ENCODE data around the gene TTC27. TPM values are rescaled to one million over a fixed set of nuclear protein-coding genes. Genes with fewer than 3 reads are reported as not detected.

TTC27 gene
- total RNA-seq, 2 experiments from 2014 or later: 25.3 to 27.7 TPM

- no peak overlapping the region for H3K27ac ChIP-seq (ENCODE audit: low read depth, low read length, poor library complexity, severe bottlenecking)
- no peaks in the 10 kb centered on the region for H3K79me2 ChIP-seq (ENCODE audit: insufficient read depth, low read depth, low read length)
- H3K9me3 ChIP-seq (ENCODE audit: low read length): no peaks in the 10 kb centered on the region
- POLR2A ChIA-PET: interaction anchor here (0.7 kb wide), 1 partner anchor 115 kb away, joined by 5 read pairs; no protein-coding TSS in a partner anchor
- no peak overlapping the region for H3K4me2 ChIP-seq (ENCODE audit: low read length)
- H4K20me1 ChIP-seq (ENCODE audit: insufficient read depth, low read length): no peaks in the 10 kb centered on the region
- no TSS peak for BruUV-seq (replicated peaks)
- H3K4me1 ChIP-seq (ENCODE audit: insufficient read depth, low read length, poor library complexity, severe bottlenecking): no peaks in the 10 kb centered on the region
- H3K4me3 ChIP-seq (ENCODE audit: low read depth, low read length, poor library complexity, severe bottlenecking): no peak overlapping the region
- CTCF ChIA-PET (ENCODE audit: unreplicated experiment): no interaction called here
- intact Hi-C loops (cut with micrococcal nuclease; ENCODE audit: unreplicated experiment): no loop called here
- H3K9me2 ChIP-seq (ENCODE audit: insufficient read depth, low read length): no peaks in the 10 kb centered on the region
- TF ChIP-seq, protein P1, sequence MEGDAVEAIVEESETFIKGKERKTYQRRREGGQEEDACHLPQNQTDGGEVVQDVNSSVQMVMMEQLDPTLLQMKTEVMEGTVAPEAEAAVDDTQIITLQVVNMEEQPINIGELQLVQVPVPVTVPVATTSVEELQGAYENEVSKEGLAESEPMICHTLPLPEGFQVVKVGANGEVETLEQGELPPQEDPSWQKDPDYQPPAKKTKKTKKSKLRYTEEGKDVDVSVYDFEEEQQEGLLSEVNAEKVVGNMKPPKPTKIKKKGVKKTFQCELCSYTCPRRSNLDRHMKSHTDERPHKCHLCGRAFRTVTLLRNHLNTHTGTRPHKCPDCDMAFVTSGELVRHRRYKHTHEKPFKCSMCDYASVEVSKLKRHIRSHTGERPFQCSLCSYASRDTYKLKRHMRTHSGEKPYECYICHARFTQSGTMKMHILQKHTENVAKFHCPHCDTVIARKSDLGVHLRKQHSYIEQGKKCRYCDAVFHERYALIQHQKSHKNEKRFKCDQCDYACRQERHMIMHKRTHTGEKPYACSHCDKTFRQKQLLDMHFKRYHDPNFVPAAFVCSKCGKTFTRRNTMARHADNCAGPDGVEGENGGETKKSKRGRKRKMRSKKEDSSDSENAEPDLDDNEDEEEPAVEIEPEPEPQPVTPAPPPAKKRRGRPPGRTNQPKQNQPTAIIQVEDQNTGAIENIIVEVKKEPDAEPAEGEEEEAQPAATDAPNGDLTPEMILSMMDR (conservative IDR thresholded peaks at IDR 0.05; ENCODE audit: low read length): no peak
- TF ChIP-seq EZH2phosphoT487 (IDR thresholded peaks at IDR 0.05; ENCODE audit: borderline replicate concordance, low read depth, low read length): no peak
- no peak overlapping the region for H2AFZ ChIP-seq (ENCODE audit: low read length)
- no peak for DNase-seq (ENCODE audit: low spot score)
- H3K36me3 ChIP-seq (ENCODE audit: insufficient read depth, low read length): peaks cover 5% of the 10 kb centered on the region; the same call in 1 of the 2 replicates
Measured at GRCh38 chr2:32691678-32692077, 63.8 kb downstream of the TTC27 start.

GRCh38 chr2:32696439-32696838 lies 68.6 kb downstream of the TTC27 start:
- no TSS peak for BruUV-seq (replicated peaks)
- Histone ChIP-seq H3K4me2 (ENCODE audit: low read length) (no peak overlapping the region), H3K79me2 (ENCODE audit: insufficient read depth, low read depth, low read length) (no peaks in the 10 kb centered on the region), H3K4me1 (ENCODE audit: insufficient read depth, low read length, poor library complexity, severe bottlenecking) (no peaks in the 10 kb centered on the region), H3K4me3 (ENCODE audit: low read depth, low read length, poor library complexity, severe bottlenecking) (no peak overlapping the region), H3K9me3 (ENCODE audit: low read length) (no peaks in the 10 kb centered on the region), H3K9me2 (ENCODE audit: insufficient read depth, low read length) (no peaks in the 10 kb centered on the region), H3K36me3 (ENCODE audit: insufficient read depth, low read length) (no peaks in the 10 kb centered on the region), H4K20me1 (ENCODE audit: insufficient read depth, low read length) (no peaks in the 10 kb centered on the region), H2AFZ (ENCODE audit: low read length) (no peak overlapping the region), H3K27ac (ENCODE audit: low read depth, low read length, poor library complexity, severe bottlenecking) (no peak overlapping the region)
- no peak for DNase-seq (ENCODE audit: low spot score)
- intact Hi-C loops (cut with micrococcal nuclease; ENCODE audit: unreplicated experiment): no loop called here
- CTCF ChIA-PET (ENCODE audit: unreplicated experiment): no interaction called here
- TF ChIP-seq EZH2phosphoT487 (IDR thresholded peaks at IDR 0.05; ENCODE audit: borderline replicate concordance, low read depth, low read length): no peak
- TF ChIP-seq, protein P1 (conservative IDR thresholded peaks at IDR 0.05; ENCODE audit: low read length): no peak
- POLR2A ChIA-PET: no interaction called here

- Histone ChIP-seq H3K9me3 (ENCODE audit: low read length) (no peaks in the 10 kb centered on the region), H3K4me3 (ENCODE audit: low read depth, low read length, poor library complexity, severe bottlenecking) (no peak overlapping the region), H3K4me1 (ENCODE audit: insufficient read depth, low read length, poor library complexity, severe bottlenecking) (no peaks in the 10 kb centered on the region), H3K79me2 (ENCODE audit: insufficient read depth, low read depth, low read length) (no peaks in the 10 kb centered on the region), H3K9me2 (ENCODE audit: insufficient read depth, low read length) (no peaks in the 10 kb centered on the region), H2AFZ (ENCODE audit: low read length) (no peak overlapping the region), H3K27ac (ENCODE audit: low read depth, low read length, poor library complexity, severe bottlenecking) (no peak overlapping the region), H4K20me1 (ENCODE audit: insufficient read depth, low read length) (no peaks in the 10 kb centered on the region), H3K4me2 (ENCODE audit: low read length) (no peak overlapping the region), H3K36me3 (ENCODE audit: insufficient read depth, low read length) (no peaks in the 10 kb centered on the region)
- TF ChIP-seq, protein P1 (conservative IDR thresholded peaks at IDR 0.05; ENCODE audit: low read length): no peak
- TF ChIP-seq EZH2phosphoT487 (IDR thresholded peaks at IDR 0.05; ENCODE audit: borderline replicate concordance, low read depth, low read length): no peak
- intact Hi-C loops (cut with micrococcal nuclease; ENCODE audit: unreplicated experiment): no loop called here
- no peak for DNase-seq (ENCODE audit: low spot score)
- POLR2A ChIA-PET: interaction anchor here (0.6 to 0.7 kb wide), 2 partner anchors 66 to 905 kb away, joined by 3 read pairs; no protein-coding TSS in a partner anchor
- no TSS peak for BruUV-seq (replicated peaks)
- CTCF ChIA-PET (ENCODE audit: unreplicated experiment): no interaction called here
Measured at GRCh38 chr2:32697156-32697555, 69.3 kb downstream of the TTC27 start.

All from OCI-LY7 (cell line).